Thyroid gland (tissue), 4 donors: ENCODE results near the gene SNX10.

Experiments used
- CTCF ChIP-seq, 6 experiments: fragments of 200-600 bp in 3 of 6; fragments of 450-650 bp in 3 of 6; sonication (generic) in 3 of 6; IDR thresholded peaks; one replicate each; pipeline ENCODE4 v1.5.1; 2016 to 2019; ENCODE audit warnings: antibody characterized with exemption in 6 of 6, mild to moderate bottlenecking in 2 of 6, inconsistent platforms in 1 of 6, moderate library complexity in 1 of 6
- POLR2A ChIP-seq, 2 donors: fragments of 450-650 bp; IDR thresholded peaks; one replicate each; pipeline ENCODE4 v1.6.1; 2017; ENCODE audit warnings: antibody characterized with exemption in 2 of 2, mild to moderate bottlenecking in 2 of 2, moderate library complexity in 1 of 2

GRCh38 chr7:26265499-26266075 lies 26.1 kb upstream of the SNX10 start:
- TF ChIP-seq CTCF (IDR thresholded peaks at IDR 0.05) (no peak), POLR2A (IDR thresholded peaks at IDR 0.05) (no peak)
